ENCODE data around the gene KAT6B.

The KAT6B gene

GRCh38 chr10:74824184-74824899, 2.1 kb upstream of the KAT6B start:
- peak; percentile 16 for DNase-seq

- DNase-seq: peak; percentile 40
Observed at GRCh38 chr10:74824900-74825370, 1.5 kb upstream of the KAT6B start.

GRCh38 chr10:74825371-74826141, 844 bp upstream of the KAT6B start:
- peak; percentile 46 for DNase-seq

- DNase-seq: no peak
Observed at GRCh38 chr10:74827045-74827441, 643 bp downstream of the KAT6B start.

GRCh38 chr10:74827694-74828093, 1.3 kb downstream of the KAT6B start:
- no peak for DNase-seq

- no peak for DNase-seq
Observed at GRCh38 chr10:74828946-74829345, 2.5 kb downstream of the KAT6B start.

- no peak for DNase-seq
Observed at GRCh38 chr10:74831518-74832120, 5.2 kb downstream of the KAT6B start.

GRCh38 chr10:74835963-74836362, 9.6 kb downstream of the KAT6B start:
- DNase-seq: no peak

GRCh38 chr10:74836877-74837276, 10.5 kb downstream of the KAT6B start:
- DNase-seq: no peak

- DNase-seq: no peak
Observed at GRCh38 chr10:74837743-74838142, 11.3 kb downstream of the KAT6B start.

GRCh38 chr10:74839708-74840107, 13.3 kb downstream of the KAT6B start:
- DNase-seq: no peak

GRCh38 chr10:74841265-74841973, 15.0 kb downstream of the KAT6B start:
- no peak for DNase-seq

GRCh38 chr10:74842301-74842954, 16.0 kb downstream of the KAT6B start:
- DNase-seq: no peak

GRCh38 chr10:74846958-74847357, 20.6 kb downstream of the KAT6B start:
- DNase-seq: no peak

GRCh38 chr10:74851831-74852230, 25.4 kb downstream of the KAT6B start:
- DNase-seq: no peak

- no peak for DNase-seq
Observed at GRCh38 chr10:74852381-74852780, 26.0 kb downstream of the KAT6B start.

- no peak for DNase-seq
Observed at GRCh38 chr10:74854610-74855009, 28.2 kb downstream of the KAT6B start.

GRCh38 chr10:74855027-74855426, 28.6 kb downstream of the KAT6B start:
- no peak for DNase-seq

- DNase-seq: no peak
Observed at GRCh38 chr10:74855439-74855838, 29.0 kb downstream of the KAT6B start.

- DNase-seq: no peak
Observed at GRCh38 chr10:74856940-74857339, 30.5 kb downstream of the KAT6B start.

- DNase-seq: no peak
Observed at GRCh38 chr10:74857586-74857985, 31.2 kb downstream of the KAT6B start.

- DNase-seq: no peak
Observed at GRCh38 chr10:74859546-74859945, 33.1 kb downstream of the KAT6B start.

- DNase-seq: no peak
Observed at GRCh38 chr10:74862625-74863024, 36.2 kb downstream of the KAT6B start.

Data from stimulated activated CD4-positive, alpha-beta T cell treated with anti-CD3 and anti-CD28 coated beads, Interleukin-1b, Interleukin-23, amount 100 ng/mL, for 48 hours (primary cell).